HG03108 (cell line): ENCODE results near the gene ZNF57.
"Not testable (repeated sequence)": the region's sequence is repeated elsewhere in the genome, so short reads cannot be mapped to it uniquely, and the experiment has no call there.

Experiments used
- ATAC-seq: cut with Tn5 transposase; IDR thresholded peaks from one replicate; pipeline ENCODE4 v1.9.1; 2021; ENCODE audit warnings: moderate library complexity; ENCODE audit not compliant: unreplicated experiment

Gene ZNF57

DNA sequence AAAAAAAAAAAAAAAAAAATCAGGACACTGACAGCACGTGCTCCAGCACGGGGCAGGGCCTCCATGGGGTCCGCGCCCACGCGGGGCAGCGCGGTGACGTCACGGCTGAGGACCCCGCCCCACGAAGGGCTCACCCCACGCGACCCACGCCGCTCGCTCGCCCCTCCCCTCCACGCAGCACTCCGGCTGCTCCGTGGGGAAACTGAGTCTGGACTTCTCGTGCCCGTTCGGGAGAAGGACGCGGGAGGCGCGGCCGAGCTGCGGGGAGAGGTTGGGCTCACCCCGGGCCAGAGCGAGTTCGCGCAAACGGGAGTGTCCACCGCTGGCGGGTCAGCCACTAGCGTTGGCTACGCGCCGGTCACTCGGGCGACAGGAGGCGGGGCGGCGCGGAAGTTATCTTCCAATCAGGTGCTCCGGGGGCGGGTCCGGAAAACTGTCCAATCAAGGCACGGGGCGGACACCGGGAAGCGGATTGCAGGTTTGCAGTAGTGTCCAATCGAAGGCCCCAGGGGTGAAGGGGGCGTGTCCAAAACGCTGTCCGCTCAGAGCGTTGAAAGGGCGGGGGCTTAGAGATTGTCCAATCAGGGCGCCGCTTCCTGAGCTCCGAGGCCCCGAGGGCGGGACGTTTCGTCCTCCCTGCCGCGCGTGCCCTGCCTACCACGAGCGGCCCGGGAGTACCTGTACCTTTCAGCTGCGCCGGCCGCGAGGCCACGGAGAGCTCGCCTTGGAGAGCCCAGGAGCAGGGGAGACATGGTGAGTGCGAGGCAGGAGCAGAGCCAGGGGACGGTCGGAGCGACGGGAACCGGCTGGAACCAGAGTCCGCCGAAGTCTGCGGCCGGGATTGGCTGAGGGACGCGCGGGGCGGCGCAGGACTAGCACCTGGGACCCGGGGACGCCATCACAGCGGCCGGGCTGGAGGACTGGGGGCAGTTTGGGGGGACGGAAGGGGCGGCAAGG, at the start of gene ZNF57:
Gene ZNF57, plus strand, starts transcription at position 633 of the 957 bp plus-strand sequence. Its CDS starts 118 bp downstream, at position 751.
- ATAC-seq = peak; percentile 90

GRCh38 chr19:2852598-2852997, 48.1 kb upstream of the ZNF57 start:
- ATAC-seq = no peak

DNA sequence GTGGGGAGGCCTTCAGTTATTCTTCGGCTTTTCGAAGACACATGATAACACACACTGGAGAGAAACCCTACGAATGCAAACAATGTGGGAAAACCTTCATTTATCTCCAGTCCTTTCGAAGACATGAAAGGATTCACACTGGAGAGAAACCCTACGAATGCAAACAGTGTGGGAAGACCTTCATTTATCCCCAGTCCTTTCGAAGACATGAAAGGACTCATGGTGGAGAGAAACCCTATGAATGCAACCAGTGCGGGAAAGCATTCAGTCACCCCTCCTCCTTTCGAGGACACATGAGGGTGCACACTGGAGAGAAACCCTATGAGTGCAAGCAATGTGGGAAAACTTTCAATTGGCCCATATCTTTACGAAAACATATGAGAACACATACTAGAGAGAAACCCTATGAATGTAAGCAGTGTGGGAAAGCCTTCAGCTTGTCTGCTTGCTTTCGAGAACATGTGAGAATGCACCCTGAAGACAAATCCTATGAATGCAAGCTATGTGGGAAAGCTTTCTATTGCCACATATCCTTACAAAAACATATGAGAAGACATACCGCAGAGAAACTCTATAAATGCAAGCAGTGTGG, 47.6 kb upstream of the ZNF57 start:
- ATAC-seq = no peak

- ATAC-seq = no peak
Measured at GRCh38 chr19:2854849-2855248, 45.9 kb upstream of the ZNF57 start.

DNA sequence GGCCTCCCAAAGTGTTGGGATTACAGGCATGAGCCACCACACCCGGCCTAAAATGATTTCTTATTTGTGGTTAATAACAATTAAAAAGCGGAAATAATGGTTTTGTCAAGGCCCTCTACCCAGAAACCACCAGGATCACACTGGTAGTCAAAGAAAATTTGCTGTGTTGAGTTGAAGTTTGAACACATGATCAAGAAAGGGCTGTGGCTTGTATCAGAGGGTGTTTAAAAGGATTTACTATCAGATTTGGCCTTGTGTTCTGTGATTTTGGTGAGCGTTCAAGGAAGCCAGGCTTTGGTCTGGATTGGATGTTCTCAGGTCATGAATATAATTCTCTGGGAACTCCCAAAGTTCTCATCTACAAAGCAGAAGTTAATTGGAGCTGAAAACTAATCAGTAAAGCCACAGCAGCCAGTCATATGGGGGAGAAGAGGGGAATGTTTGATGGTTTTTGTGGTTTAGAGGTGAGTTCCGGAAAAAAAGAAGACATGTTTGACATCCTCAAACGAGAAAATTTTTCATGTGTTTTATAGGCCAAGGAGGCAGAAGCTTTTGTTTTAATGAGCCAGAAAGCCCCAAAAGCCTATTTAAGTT, 44.2 kb upstream of the ZNF57 start:
- ATAC-seq = no peak

DNA sequence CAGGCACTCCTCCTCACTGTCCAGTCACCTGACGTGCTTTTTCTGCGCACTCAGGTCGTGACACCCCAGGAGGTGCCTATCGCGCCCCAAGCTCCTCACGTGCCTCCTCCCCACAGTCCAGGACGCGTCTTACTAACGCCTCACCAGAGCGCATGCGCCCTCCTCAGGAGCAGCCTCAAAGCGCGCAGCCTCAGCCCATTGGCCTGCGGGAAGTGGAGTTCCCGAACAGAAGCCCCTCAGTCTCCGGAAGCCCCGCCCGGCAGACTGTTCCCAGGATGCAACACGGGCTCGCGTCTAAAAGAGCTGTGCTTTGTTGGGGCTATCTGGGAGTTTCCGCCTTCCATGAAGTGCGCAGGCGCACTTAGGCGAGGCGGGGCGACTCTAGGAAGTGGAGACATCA, 41.9 kb upstream of the ZNF57 start:
- no peak for ATAC-seq

DNA sequence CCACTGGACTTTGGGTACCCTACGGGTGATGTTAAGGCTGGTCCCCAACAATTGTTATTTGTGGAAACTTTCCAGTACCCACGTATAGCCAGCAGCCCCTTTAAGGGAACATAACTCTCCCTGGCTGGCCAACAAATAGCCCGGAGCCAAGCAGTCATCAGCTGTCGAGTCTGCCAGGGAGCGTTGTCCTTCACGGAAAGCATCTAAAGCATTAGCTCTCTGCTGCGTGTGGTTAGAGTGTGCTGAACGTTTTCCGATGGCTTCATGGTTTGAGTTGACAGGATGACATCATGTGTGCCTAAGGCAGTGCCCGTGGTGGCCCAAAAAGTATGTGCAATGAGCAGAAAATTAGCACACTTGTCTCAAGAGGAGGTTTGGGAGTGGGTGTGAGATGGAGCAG, 36.9 kb upstream of the ZNF57 start:
- ATAC-seq = no peak

DNA sequence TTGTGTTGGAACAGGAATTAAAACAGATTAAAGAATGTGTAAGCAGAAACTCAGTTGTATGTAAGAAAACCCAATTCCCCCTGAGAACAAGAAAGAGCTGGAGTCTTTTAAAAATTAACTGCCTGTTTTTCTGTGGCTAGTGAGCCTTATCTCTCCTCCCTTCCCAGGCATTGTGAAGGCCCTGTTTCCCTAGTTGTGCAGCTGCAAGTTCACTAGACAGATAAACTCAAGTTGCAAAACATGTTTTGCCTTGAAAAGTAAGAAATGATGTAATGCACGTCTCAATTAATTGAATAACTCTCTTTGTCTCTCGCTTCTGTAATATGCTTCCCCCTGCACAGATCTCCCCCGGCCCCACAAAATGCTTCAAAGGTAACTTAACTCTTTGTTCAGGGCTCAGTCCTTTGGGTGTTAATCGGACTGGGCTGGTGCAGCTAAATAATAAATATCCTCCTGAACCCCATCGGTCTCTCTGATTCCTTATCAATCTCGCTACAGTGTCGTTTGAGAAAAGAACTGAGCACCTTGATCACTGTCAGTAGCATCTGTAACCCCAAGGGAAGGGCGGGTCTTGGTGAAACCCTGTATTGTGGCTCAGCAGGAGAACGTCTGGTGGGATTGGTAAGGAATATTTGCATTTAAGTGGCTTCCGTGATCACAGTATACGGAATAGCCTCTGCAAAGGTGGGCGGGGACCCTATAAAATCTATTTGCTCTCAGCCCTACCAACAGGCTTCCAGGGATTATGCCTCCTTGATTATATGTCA, 35.2 kb upstream of the ZNF57 start:
- ATAC-seq = no peak

DNA sequence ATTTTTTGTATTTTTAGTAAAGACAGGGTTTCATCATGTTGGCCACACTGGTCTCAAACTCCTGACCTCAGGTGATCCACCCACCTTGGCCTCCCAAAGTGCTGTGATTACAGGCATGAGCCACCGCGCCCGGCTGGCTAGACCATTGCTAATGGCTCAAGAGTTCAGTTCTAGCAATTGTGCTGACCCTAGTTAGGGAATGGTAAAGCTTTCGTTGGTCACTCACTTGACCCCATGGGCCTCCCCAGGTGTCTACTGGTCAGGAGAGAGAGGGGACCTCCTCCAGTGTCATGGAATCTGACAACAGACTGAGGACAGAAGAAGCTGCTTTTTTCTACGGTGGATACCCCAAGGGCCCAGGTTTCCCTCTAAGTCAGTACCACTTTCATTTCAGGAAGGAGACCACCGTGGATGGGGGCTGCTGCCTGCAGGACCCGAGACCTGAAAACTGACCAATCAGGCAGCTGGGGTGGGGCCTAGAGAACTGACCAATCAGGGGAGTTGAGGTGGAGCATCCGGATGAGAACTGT, 34.2 kb upstream of the ZNF57 start:
- no peak for ATAC-seq

DNA sequence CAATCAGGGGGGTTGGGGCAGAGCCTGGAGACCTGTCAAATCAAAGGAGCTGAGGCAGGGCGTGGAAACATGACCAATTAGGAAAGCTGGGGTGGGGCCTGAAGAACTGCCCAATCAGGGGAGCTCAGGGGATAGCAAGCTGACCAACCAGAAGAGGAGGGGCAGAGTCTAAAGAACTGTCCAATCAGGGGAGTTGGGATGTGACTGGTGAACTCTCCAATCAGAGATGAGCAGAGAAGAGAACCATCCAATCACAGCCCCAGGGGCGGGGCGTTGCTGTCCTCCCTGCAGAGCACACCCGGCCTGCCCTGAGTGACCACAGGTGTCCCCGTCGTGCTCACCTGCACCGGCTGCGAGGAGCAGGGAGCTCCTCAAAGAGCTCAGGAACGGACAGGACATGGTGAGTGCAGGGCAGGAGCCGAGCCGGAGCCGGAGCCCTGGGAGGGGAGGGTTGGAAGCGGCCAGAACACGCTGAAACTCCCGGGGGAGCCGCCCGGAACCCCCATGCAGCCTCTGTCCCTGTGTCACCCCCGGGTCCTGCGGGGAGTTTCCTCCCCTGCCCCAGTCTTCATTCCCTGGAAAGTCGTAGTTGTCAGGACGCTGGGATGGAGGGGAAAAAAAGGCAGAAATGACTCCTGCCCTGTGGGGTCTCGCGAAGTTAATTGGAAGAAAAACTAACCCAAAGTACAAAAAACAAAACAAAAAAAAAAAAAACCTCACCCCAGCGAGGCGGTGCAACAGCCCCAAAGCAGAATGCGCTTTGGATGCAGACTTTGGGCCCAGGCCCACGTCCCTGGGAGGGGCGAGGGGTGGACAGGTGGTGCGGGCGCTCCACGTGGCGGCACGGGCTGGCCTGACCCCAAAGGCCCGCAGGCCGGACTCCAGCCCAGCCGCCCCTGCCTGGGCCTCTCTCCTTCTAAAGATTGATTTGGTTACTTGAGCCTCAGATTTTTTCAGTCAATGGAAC, 33.4 kb upstream of the ZNF57 start, which contains the start of gene ZNF556:
Gene ZNF556, plus strand, starts transcription at position 311 of the 967 bp plus-strand sequence. Its CDS starts 87 bp downstream, at position 398.
- ATAC-seq = no peak

GRCh38 chr19:2869618-2870017, 31.1 kb upstream of the ZNF57 start:
- ATAC-seq = no peak

DNA sequence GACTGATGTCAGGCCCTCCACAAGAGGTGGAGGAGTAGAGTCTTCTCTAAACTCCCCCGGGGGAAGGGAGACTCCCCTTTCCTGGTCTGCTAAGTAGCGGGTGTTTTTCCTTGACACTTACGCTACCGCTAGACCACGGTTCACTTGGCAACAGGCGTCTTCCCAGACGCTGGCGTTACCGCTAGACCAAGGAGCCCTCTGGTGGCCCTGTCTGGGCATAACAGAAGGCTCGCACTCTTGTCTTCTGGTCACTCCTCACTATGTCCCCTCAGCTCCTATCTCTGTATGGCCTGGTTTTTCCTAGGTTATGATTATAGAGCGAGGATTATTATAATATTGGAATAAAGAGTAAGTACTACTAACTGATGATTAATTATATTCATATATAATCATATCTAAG, 28.6 kb upstream of the ZNF57 start:
- ATAC-seq = not testable (repeated sequence)

DNA sequence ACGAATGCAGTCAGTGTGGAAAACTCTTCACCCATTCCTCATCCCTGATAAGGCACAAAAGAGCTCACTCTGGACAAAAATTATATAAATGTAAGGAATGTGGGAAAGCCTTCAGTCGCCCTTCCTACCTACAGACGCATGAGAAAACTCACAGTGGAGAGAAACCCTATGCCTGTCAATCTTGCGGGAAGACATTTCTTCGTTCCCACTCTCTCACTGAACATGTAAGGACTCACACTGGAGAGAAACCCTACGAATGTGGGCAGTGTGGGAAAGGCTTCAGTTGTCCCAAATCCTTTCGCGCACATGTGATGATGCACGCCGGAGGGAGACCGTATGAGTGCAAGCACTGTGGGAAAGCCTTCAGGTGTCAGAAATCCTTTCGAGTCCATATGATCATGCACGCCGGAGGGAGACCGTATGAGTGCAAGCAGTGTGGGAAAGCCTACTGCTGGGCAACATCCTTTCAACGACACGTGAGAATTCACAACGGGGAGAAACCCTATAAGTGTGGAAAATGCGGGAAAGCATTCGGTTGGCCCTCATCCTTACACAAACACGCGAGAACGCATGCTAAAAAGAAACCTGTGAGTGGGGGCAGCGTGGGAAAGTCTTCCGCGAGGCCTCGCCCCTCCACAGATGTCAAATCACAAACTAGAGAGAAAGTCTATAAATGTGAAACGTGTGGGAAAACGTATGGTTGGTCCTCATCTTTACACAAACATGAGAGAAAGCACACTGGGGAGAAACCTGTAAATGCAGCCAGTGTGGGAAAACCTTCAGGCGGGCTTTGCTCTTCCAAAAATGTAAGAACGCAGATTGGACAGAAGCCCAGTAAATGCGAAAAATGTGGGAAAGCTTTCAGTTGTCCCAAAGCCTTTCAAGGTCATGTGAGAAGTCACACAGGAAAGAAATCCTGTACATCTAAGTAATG, 23.1 kb upstream of the ZNF57 start:
- ATAC-seq = no peak

DNA sequence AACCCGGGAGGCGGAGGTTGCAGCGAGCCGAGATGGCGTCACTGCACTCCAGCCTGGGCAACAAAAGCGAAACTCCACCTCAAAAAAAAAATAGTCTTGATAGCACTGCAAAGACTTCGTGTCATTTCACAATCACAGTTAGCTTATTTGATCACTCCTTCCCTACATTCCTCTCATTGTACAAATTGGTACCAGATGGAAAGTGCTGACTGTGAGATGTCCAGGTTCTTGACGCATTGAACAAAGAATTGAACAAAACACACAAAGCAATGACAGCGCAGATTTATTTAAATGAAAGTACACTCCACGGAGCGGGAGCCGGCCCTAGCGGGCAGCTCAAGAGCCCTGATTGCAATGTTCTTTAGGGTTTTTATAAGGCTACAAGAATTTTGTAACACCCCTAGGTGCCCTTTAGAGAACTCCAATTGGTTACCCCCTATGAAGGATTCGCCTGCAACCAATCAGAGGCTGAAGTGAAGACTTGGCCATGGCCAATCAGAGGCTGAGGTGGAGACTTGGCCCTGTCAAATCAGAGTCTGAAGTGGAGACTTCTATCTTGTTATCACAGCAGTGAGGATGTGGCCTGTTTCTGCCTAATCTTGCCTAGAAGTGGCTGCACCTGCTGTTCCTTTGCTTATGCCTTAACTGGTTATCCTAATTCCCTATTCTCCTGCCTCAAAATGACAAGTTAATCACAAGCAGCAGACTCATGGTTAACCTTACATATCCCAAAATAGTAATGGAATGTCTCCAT, 16.9 kb upstream of the ZNF57 start:
- no peak for ATAC-seq

GRCh38 chr19:2885736-2886135, 15.0 kb upstream of the ZNF57 start:
- ATAC-seq = no peak

DNA sequence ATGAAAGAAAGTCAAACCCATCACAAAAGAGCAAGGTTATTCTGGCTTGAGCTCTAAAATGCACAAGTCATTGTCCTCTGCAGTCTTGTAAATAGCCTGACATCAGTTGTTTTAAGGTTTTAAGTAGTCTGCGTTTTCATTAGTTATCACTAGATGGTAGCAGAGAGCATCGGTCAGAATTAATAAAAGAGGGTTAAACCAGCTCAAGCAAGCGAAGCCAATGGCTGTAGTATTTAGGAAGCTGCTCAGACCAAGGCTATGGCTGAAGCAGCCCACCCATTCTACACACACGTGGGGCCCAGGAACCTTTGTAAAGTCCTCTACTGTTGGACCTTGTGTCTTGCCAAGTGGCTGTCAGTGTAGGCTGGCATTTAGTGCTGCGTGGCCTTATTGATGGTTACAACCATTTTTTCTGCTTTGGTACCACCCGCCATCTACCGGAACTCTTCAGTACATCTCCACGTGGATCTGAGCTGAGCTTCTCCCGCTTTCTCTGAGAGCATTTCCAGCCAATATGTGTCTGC, 13.3 kb upstream of the ZNF57 start:
- ATAC-seq = no peak

- no peak for ATAC-seq
Measured at GRCh38 chr19:2888731-2889224, 11.9 kb upstream of the ZNF57 start.
